ENCODE measurements around the gene NHP2. TPM values are rescaled to one million over a fixed set of nuclear protein-coding genes. Genes with fewer than 3 reads are reported as not detected.
"Not testable (repeated sequence)": the region's sequence is repeated elsewhere in the genome, so short reads cannot be mapped to it uniquely, and the experiment has no call there.

The NHP2 gene
- total RNA-seq, 2 experiments from 2014 or later, result 244 TPM

DNA sequence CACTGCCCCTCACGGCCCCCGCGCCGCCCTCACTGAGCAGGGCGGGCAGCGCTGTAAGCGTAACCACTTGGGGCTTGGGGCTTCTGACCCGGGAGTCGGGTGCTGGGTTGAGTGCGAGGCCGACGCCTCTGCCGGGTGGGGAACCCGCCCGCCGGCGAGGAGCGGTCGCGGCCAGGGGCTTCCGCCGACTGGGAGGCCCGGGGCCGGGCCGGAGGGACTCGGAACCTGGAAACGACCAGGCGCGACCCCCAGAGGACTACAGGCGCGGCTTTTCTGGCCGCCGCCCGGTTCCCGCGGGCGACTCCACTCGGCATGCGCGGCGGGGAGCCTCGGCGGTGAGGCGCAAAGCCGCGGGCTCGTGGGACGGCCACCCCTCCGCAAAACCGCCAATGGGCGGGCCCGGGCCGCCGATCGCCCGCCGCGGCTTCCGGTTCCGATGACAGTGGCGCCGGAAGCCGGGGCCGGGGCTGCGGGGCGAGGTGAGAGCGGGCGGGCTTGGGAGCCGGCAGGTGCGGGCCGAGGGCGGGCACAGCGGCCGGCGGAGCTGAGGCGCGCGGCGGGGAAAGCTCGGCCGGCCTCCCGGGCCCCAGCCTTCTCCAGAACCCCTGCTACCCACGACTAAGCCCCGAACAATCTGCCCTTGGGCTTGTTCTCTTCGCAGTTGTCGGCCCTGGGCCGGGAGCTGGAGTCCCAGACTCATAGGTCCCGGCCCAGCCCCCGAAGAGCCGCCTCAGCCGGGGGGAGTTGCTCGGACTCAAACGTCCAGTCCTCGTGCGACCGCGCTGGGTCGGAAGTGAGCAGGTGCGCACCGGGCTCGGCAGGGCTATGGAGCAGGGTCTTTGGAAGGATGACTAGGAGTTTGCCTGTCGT, 22.9 kb downstream of the NHP2 start, which contains the start of gene RMND5B:
TSS of gene RMND5B (plus strand) at position 439 of the 870 bp plus-strand sequence. CDS start 7,106 bp downstream, outside the sequence.
- CTCF ChIA-PET, result interaction anchor here (1.0 to 3.5 kb wide), 3 partner anchors 10 to 56 kb away, joined by 3 to 17 read pairs (median 3); no protein-coding TSS in a partner anchor

DNA sequence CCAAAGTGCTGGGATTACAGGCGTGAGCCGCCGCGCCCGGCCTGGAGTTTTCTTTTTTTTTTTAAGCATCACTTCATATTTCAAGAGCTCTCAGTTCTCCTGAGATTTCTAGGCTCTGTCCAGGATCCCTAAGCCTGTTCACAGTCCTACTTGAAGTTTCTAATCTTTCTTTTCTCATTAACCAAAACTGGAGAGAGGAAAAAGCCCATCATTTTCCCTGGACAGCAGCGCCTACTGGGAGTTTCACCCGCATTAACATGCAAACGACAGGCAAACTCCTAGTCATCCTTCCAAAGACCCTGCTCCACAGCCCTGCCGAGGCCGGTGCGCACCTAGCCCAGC, 23.5 kb downstream of the NHP2 start:
- ATAC-seq; H3K9me3 Mint-ChIP-seq (ENCODE audit: low read depth); H3K27me3 Mint-ChIP-seq; DNase-seq; POLR2A ChIA-PET: not testable (repeated sequence)
- CTCF ChIA-PET, result interaction anchor here (1.7 to 3.5 kb wide), 2 partner anchors 9 to 16 kb away, joined by 3 to 17 read pairs; no protein-coding TSS in a partner anchor
- intact Hi-C loops (cut with DNase I, micrococcal nuclease), result loop anchor here (1.0 to 5.0 kb wide), 5 partner anchors 9 to 75 kb away; partner anchors contain the start of genes N4BP3 (in 1 of the 2) and NHP2 (in 1 of the 2)
- H3K4me3 Mint-ChIP-seq, result peak overlapping the region; percentile 69
- peak overlapping the region; percentile 77 for H3K27ac Mint-ChIP-seq
- peaks cover 15% of the 10 kb centered on the region for H3K36me3 Mint-ChIP-seq (ENCODE audit: low read depth)
- peaks cover 22% of the 10 kb centered on the region for H3K4me1 Mint-ChIP-seq

More for the DNA sequence above, 22.9 kb downstream of the NHP2 start, which contains the start of gene RMND5B:
- peaks cover 25% of the 10 kb centered on the region for H3K4me1 Mint-ChIP-seq
- peak; percentile 89 for ATAC-seq
- intact Hi-C loops (cut with DNase I, micrococcal nuclease), result loop anchor here (1.0 to 5.0 kb wide), 7 partner anchors 10 to 531 kb away; partner anchors contain the start of genes NHP2 (in 2 of the 2), B4GALT7 (in 1 of the 2) and N4BP3 (in 1 of the 2)
- DNase-seq, result peak; percentile 90
- POLR2A ChIA-PET, result no interaction called here
- H3K36me3 Mint-ChIP-seq (ENCODE audit: low read depth), result peaks cover 20% of the 10 kb centered on the region
- H3K27me3 Mint-ChIP-seq, result no peaks in the 10 kb centered on the region
- no peaks in the 10 kb centered on the region for H3K9me3 Mint-ChIP-seq (ENCODE audit: low read depth)
- H3K27ac Mint-ChIP-seq, result peak within 1 kb of the TSS; percentile 90
- peak within 1 kb of the TSS; percentile 80 for H3K4me3 Mint-ChIP-seq

DNA sequence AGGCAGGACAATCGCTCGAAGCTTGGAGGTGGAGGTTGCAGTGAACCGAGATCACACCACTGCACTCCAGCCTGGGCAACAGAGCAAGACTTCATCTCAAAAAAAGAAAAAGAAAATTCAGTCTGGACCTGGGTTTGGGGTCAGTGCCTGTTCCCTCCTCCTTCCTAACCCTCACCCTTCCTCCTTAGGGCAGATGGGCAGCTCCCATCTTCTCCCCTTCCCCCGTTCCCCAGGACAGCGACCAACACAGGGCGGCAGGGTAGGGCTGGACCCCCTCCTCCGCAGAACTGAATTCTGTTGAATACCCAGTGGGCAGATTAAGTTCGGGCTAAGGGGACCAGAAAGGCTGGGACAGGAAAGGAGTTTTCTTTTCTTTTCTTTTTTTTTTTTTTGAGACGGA, 24.4 kb downstream of the NHP2 start:
- DNase-seq, result no peak
- Mint-ChIP-seq H3K9me3 (ENCODE audit: low read depth) (no peaks in the 10 kb centered on the region), H3K36me3 (ENCODE audit: low read depth) (peaks cover 15% of the 10 kb centered on the region), H3K4me1 (peaks cover 21% of the 10 kb centered on the region), H3K27me3 (no peaks in the 10 kb centered on the region), H3K27ac (no peak overlapping the region), H3K4me3 (peak overlapping the region; percentile 17)
- intact Hi-C loops (cut with DNase I, micrococcal nuclease), result no loop called here
- ATAC-seq, result no peak
- ChIA-PET POLR2A (interaction anchor here (0.7 kb wide), 1 partner anchor 54 kb away, joined by 4 read pairs; no protein-coding TSS in a partner anchor), CTCF (interaction anchor here (0.5 to 3.5 kb wide), 4 partner anchors 9 to 203 kb away, joined by 3 to 17 read pairs (median 3); no protein-coding TSS in a partner anchor)

DNA sequence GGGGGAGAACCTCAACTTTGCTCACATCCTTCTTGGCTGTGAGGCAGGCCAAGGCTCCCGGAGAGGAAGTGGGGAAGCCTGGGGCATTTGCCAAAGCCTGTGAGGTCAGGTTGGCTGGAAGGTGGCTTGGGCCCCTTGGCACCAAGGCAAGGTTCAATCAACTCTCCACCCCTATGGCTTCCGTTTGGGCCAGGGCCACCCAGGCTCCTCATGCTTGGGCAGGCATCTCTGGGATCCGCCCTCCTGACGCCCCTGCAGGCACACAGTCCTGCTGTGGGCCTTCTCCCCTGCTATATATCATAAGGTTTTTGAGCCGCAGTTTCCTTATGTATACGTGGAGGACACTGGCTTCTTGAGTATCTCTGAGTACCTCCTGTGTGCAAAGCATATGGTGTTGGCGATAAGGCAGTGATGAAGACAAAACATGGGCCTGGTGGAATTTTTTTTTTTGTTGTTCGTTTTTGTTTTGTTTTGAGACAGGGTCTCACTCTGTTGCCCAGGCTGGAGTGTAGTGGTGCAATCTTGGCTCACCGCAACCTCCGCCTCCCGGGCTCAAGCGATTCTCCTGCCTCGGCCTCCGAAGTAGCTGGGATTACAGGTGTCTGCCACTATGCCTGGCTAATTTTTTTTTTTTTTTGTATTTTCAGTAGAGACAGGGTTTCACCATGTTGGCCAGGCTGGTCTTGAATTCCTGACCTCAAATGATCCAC, 26.2 kb downstream of the NHP2 start:
- DNase-seq; H3K27ac Mint-ChIP-seq; CTCF ChIA-PET; H3K36me3 Mint-ChIP-seq (ENCODE audit: low read depth); H3K9me3 Mint-ChIP-seq (ENCODE audit: low read depth); H3K4me3 Mint-ChIP-seq; H3K27me3 Mint-ChIP-seq; ATAC-seq; POLR2A ChIA-PET; intact Hi-C loops (cut with DNase I, micrococcal nuclease): not testable (repeated sequence)
- peaks cover 12% of the 10 kb centered on the region for H3K4me1 Mint-ChIP-seq

DNA sequence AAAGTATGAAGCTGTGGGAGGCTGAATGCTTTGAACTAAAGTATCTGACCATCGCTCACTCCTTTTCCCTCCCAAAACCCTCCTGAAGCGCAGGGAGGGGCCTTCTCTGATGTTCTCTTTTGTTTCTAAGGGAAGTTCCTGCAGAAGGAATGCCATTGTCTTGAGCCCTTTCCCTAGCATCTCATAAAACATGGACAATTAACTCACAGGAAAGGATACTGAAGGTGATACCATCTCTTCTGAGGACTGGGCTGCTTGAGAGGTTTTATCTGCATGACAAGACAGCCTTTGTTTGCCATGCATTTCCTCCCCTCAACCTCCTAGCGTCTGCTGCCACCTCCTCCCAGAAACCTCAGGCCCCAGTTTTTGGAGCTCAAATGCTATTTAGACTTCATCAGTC, 27.1 kb downstream of the NHP2 start:
- Mint-ChIP-seq H3K27ac (no peak overlapping the region), H3K4me1 (peaks cover 7% of the 10 kb centered on the region), H3K4me3 (no peak overlapping the region), H3K36me3 (ENCODE audit: low read depth) (peaks cover 3% of the 10 kb centered on the region), H3K9me3 (ENCODE audit: low read depth) (no peaks in the 10 kb centered on the region), H3K27me3 (no peaks in the 10 kb centered on the region)
- POLR2A ChIA-PET, result no interaction called here
- CTCF ChIA-PET, result no interaction called here
- intact Hi-C loops (cut with DNase I, micrococcal nuclease), result no loop called here
- DNase-seq (no peak), ATAC-seq (no peak)

DNA sequence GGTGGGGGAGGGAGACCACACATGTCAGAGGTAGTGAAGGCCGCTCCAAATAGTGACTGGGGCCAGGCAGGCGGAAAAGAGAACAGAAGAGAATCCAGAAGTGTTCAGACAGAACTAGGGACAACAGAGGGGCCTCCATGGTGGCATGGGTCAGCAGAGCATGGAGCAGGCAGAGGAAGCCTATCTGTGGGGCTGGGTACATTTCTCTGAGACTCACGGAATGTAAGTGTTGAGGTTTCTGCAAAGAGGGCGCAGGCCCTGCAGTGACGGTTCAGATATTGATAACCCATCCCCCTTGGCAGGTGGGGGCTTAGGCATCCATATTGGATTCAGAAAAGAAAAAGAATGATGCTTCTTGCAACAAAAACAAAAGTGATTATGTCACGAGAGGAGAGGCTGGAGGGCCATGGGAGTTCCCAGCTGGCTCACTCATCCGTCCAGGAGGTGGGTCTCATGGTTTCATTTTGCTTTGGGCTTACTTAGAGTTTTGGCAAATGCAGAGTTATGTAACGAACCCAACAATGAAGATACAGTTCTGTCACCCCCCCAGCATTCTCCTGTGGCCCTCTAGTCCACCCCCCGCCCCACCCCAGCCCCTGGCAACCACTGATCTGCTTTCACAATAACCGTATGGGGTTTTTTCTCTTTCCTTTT, 28.3 kb downstream of the NHP2 start:
- ChIA-PET CTCF (no interaction called here), POLR2A (no interaction called here)
- Mint-ChIP-seq H3K27me3 (no peaks in the 10 kb centered on the region), H3K4me3 (no peak overlapping the region), H3K9me3 (ENCODE audit: low read depth) (no peaks in the 10 kb centered on the region), H3K4me1 (peaks cover 13% of the 10 kb centered on the region), H3K36me3 (ENCODE audit: low read depth) (peaks cover 2% of the 10 kb centered on the region), H3K27ac (no peak overlapping the region)
- DNase-seq, result no peak
- intact Hi-C loops (cut with DNase I, micrococcal nuclease), result no loop called here
- ATAC-seq, result no peak

DNA sequence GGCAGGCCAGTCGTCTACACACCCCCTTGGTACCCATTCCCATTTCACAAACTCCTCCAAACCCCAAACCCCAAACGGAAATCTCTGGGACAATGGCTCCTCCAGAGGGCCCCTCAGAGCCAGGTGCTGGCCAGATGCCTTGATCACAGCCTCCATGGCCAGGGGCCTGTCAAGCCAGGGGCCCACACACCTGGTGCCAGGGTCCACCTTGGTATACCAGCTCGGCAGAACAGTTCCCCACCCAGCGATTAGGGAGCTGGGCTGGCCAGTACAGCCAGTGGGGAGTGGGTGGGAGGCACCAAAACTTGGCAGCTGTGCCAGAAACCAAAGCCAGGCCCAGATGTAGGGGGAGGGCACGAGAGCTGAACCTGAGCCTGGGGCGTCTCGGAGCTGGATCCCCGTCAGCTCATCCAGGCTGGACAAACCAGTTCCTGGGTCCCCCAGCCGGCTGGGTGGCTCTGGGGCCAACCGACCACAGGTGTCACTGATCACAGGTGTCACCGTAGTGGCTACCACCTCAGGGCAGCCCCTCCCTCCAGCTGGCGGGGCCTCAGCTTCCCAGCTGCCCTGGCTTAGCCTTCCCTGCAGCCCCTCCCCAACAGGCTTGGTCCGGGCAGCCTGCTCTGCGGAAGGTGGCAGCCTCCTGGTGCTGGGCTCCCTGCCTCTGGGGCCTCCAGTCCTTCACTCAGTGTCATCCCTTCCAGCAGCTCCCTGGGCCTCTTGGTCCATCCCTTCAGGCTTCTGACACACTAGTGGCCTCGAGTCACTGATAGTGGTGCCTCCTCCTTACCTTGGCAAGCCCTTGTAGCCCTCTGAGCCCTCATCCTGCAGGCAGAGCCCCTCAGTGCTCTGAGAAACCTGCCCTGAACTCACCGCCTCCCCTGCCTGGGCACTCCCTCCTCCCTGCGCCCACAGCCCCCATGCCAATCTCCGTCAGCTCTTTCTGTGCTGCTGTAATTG, 29.4 kb downstream of the NHP2 start:
- ChIA-PET CTCF (interaction anchor here (0.7 to 4.9 kb wide), 2 partner anchors 49 to 166 kb away, joined by 3 to 26 read pairs; no protein-coding TSS in a partner anchor), POLR2A (interaction anchor here (0.7 to 0.8 kb wide), 2 partner anchors 18 to 90 kb away, joined by 4 read pairs; no protein-coding TSS in a partner anchor)
- Mint-ChIP-seq H3K27me3 (no peaks in the 10 kb centered on the region), H3K36me3 (ENCODE audit: low read depth) (peaks cover 2% of the 10 kb centered on the region), H3K9me3 (ENCODE audit: low read depth) (no peaks in the 10 kb centered on the region), H3K4me1 (peaks cover 10% of the 10 kb centered on the region), H3K4me3 (no peak overlapping the region), H3K27ac (no peak overlapping the region)
- ATAC-seq, result no peak
- intact Hi-C loops (cut with DNase I, micrococcal nuclease), result no loop called here
- no peak for DNase-seq

DNA sequence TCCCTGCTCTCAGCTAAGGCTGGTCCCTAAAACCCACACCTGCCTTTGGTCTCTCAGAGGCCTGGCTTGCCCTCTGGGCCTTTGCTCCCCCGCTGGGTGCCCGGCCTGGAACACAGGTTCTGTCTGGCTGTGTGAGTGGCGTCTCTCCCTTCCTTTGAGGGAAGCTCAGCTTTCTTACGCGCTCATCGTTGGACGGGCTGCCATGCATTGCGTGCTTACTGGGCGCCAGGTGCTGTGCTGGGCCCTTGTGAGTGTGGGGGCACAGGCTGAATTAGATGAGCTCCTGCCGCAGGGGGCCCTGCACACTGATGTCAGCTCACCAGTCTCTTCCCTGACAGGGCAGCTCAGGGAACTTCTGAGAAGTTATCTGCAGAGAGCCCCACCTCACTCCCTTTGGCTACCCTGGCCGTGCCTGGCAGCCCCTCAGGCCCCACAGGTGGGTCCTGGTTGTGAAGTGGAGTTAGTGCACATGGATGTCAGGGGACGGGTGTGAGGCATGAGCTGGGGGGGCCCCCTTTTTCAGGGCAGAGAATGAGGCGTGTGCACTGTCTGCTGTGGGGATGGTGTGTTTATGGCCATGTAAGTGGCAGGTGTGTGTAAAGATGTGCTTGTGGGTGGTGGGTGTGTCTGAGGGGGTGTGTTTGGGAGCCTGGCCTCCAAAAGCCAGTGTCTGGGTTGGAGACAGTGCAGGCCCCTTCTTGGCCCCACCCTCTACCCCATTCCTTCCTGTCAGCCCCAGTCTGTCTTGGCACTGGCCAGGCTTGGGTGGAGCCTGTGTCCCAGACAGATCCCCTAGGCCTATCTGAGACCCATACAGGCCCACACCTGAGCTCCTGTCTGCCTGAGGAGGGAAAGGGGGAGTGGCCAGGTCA, 30.4 kb downstream of the NHP2 start:
- ChIA-PET POLR2A (interaction anchor here (0.6 to 0.7 kb wide), 2 partner anchors 91 to 1527 kb away, joined by 3 to 4 read pairs; no protein-coding TSS in a partner anchor), CTCF (interaction anchor here (0.7 to 4.9 kb wide), 2 partner anchors 48 to 167 kb away, joined by 3 to 26 read pairs; no protein-coding TSS in a partner anchor)
- peaks cover 2% of the 10 kb centered on the region for H3K36me3 Mint-ChIP-seq (ENCODE audit: low read depth)
- H3K4me1 Mint-ChIP-seq, result peaks cover 10% of the 10 kb centered on the region
- no peaks in the 10 kb centered on the region for H3K9me3 Mint-ChIP-seq (ENCODE audit: low read depth)
- no peak overlapping the region for H3K27ac Mint-ChIP-seq
- H3K27me3 Mint-ChIP-seq, result no peaks in the 10 kb centered on the region
- no peak for ATAC-seq
- intact Hi-C loops (cut with DNase I, micrococcal nuclease), result no loop called here
- DNase-seq, result no peak
- no peak overlapping the region for H3K4me3 Mint-ChIP-seq

DNA sequence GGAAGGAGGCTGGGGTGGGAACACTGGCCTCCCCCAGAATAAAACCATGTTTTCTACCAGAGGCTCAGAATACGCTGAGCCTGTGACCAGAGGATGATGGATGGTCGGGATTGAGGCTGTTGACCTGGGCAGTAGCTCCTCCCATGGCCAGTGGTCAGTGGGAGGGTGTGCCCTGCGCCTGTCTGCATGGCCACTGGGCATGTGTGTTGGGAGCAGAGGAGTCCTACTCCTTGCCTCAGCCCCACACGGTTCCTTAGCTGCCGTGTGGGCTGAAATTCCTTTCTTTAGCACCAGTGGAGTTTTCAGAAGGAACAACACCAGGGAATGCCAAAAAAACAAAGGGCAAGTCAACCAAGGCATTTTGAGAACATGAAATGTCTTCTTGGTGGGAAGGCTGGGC, 31.3 kb downstream of the NHP2 start:
- no peak overlapping the region for H3K27ac Mint-ChIP-seq
- ATAC-seq (no peak), DNase-seq (no peak)
- no peak overlapping the region for H3K4me3 Mint-ChIP-seq
- ChIA-PET CTCF (interaction anchor here (0.7 to 4.9 kb wide), 2 partner anchors 40 to 47 kb away, joined by 3 to 26 read pairs; no protein-coding TSS in a partner anchor), POLR2A (interaction anchor here (0.6 kb wide), 1 partner anchor 1526 kb away, joined by 3 read pairs; no protein-coding TSS in a partner anchor)
- peaks cover 2% of the 10 kb centered on the region for H3K36me3 Mint-ChIP-seq (ENCODE audit: low read depth)
- H3K27me3 Mint-ChIP-seq, result no peaks in the 10 kb centered on the region
- no peaks in the 10 kb centered on the region for H3K9me3 Mint-ChIP-seq (ENCODE audit: low read depth)
- peaks cover 10% of the 10 kb centered on the region for H3K4me1 Mint-ChIP-seq
- intact Hi-C loops (cut with DNase I, micrococcal nuclease), result no loop called here

All from activated CD4-positive, alpha-beta T cell treated with anti-CD3 and anti-CD28 coated beads for 36 hours (primary cell).